HUES6 (cell line): ENCODE results near the gene ASL.
"Not testable (repeated sequence)": the region's sequence is repeated elsewhere in the genome, so short reads cannot be mapped to it uniquely, and the experiment has no call there.

Experiments
- H3K27ac ChIP-seq: 2 replicates; pipeline ENCODE4 v1.7.0; 2013; ENCODE audit warnings: low read depth, mild to moderate bottlenecking, low read length, inconsistent platforms
- H3K27me3 ChIP-seq: 2 replicates; pipeline ENCODE4 v1.6.1; 2013; ENCODE audit warnings: low read length; ENCODE audit not compliant: control insufficient read depth, insufficient read depth
- H3K36me3 ChIP-seq: 2 replicates; pipeline ENCODE4 v1.6.1; 2013; ENCODE audit warnings: low read length; ENCODE audit not compliant: control insufficient read depth, insufficient read depth
- H3K4me1 ChIP-seq: 2 replicates; pipeline ENCODE4 v1.6.1; 2013; ENCODE audit warnings: low read length; ENCODE audit not compliant: control insufficient read depth, insufficient read depth
- H3K4me3 ChIP-seq: 2 replicates; pipeline ENCODE4 v1.5.1; 2013; ENCODE audit warnings: low read depth, low read length
- H3K9ac ChIP-seq: one replicate; pipeline ENCODE4 v1.6.1; 2013; ENCODE audit warnings: mild to moderate bottlenecking, low read length
- H3K9me3 ChIP-seq: 2 replicates; pipeline ENCODE4 v1.6.1; 2013; ENCODE audit warnings: low read depth, low read length; ENCODE audit not compliant: control insufficient read depth, insufficient read depth

Gene ASL

GRCh38 chr7:66102168-66102567, 26.5 kb downstream of the ASL start:
- H3K27ac ChIP-seq, H3K9me3 ChIP-seq, H3K4me3 ChIP-seq, H3K27me3 ChIP-seq, H3K9ac ChIP-seq, H3K4me1 ChIP-seq, H3K36me3 ChIP-seq: not testable (repeated sequence)

GRCh38 chr7:66103994-66104393, 28.4 kb downstream of the ASL start:
- not testable (repeated sequence) for H3K4me3 ChIP-seq, H3K9ac ChIP-seq, H3K9me3 ChIP-seq, H3K27me3 ChIP-seq, H3K36me3 ChIP-seq, H3K4me1 ChIP-seq, H3K27ac ChIP-seq

DNA sequence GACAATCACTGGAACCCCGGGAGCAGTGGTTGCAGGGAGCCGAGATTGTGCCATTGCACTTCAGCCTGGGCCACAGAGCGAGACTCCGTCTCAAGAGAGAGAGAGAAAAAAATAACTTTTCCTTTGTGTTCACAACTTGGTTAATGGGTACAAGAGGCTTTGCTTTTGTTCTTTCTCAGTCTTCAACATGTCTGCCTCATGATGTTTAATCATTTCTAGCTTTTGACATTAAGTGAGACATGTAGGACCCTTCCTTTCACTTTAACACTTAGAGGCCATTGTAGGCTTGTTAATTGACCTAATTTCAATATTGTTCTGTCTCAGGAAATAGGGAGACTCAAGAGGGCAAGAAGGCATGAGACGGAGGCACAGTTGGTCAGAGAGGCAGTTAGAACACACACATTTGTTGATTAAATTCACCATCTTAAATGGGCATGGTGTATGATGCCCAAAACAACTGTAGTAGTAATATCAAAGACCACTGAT, 29.7 kb downstream of the ASL start:
- Histone ChIP-seq H3K27me3 (no peaks in the 10 kb centered on the region), H3K27ac (no peak overlapping the region), H3K9ac (no peak overlapping the region), H3K4me3 (no peak overlapping the region), H3K4me1 (peaks cover 5% of the 10 kb centered on the region; the same call in 1 of the 2 replicates), H3K36me3 (no peaks in the 10 kb centered on the region), H3K9me3 (no peaks in the 10 kb centered on the region)

- H3K4me1 ChIP-seq = peaks cover 10% of the 10 kb centered on the region; the same call in 1 of the 2 replicates
- not testable (repeated sequence) for H3K27ac ChIP-seq, H3K27me3 ChIP-seq, H3K9ac ChIP-seq, H3K4me3 ChIP-seq, H3K36me3 ChIP-seq, H3K9me3 ChIP-seq
Observed at GRCh38 chr7:66108410-66108809, 32.8 kb downstream of the ASL start.

GRCh38 chr7:66110856-66111255, 35.2 kb downstream of the ASL start:
- Histone ChIP-seq H3K27me3 (no peaks in the 10 kb centered on the region), H3K9me3 (no peaks in the 10 kb centered on the region), H3K4me3 (no peak overlapping the region), H3K9ac (no peak overlapping the region), H3K27ac (no peak overlapping the region), H3K36me3 (no peaks in the 10 kb centered on the region), H3K4me1 (0 out of 2 replicates have a peak, but pooled peaks cover 5% of the 10 kb centered on the region)

DNA sequence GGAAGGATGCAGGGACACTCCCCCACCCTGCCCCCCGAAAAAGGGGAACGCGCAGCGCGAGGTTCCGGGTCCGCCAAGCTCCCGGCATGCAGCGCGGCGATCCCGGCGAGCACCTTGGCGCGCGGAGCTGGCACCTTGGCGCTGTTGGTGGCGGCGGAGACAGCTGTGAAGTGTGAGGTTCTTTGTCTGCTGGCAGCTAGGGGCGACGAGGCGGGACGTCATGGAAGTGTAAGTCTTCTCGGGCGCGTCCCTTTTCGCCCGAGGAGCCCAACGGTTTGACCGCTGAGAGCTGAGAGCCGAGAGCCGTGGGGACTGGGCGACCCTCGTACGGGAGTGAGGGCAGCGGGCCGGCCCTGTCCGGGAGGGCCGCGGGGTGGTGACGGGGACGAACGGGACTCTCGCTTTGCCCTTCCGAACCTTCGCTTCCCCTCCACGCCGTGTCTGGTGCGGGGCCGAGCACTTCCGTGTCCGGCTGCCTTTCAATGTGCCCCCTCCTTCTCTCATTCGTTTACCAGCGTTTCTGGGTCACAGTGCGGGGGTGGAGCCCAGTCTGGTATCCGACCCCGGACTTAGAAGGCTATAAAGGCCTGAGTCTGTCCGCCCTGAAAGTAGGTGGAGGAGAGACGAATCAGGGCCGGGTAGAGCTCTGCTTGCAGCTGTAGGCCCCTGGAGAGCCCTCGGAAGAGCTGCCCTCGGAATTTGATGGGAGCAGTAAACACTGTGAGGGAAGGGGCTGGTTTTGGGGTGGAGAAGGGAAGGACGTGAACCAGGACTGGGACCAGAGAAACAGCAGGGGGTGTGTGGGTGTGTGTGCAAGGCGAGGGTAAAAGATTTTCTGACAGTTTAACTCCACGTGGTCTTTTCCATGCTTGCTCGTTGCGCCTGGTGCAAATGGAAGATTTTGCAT, 39.4 kb downstream of the ASL start, which contains the start of gene CRCP:
Gene CRCP (plus strand): TSS at position 105 of the 907 bp plus-strand sequence. CDS start 116 bp downstream, at position 221.
- Histone ChIP-seq H3K9ac (peak within 1 kb of the TSS; percentile 98), H3K9me3 (no peaks in the 10 kb centered on the region), H3K4me1 (peaks cover 11% of the 10 kb centered on the region; the same call in 1 of the 2 replicates), H3K4me3 (peak within 1 kb of the TSS; percentile 95), H3K27ac (peak within 1 kb of the TSS; percentile 93), H3K36me3 (peaks cover 5% of the 10 kb centered on the region; the same call in 1 of the 2 replicates), H3K27me3 (no peaks in the 10 kb centered on the region)

- H3K9ac ChIP-seq, H3K4me3 ChIP-seq, H3K4me1 ChIP-seq, H3K27ac ChIP-seq, H3K27me3 ChIP-seq, H3K36me3 ChIP-seq, H3K9me3 ChIP-seq: not testable (repeated sequence)
Observed at GRCh38 chr7:66116680-66117420, 41.2 kb downstream of the ASL start.

DNA sequence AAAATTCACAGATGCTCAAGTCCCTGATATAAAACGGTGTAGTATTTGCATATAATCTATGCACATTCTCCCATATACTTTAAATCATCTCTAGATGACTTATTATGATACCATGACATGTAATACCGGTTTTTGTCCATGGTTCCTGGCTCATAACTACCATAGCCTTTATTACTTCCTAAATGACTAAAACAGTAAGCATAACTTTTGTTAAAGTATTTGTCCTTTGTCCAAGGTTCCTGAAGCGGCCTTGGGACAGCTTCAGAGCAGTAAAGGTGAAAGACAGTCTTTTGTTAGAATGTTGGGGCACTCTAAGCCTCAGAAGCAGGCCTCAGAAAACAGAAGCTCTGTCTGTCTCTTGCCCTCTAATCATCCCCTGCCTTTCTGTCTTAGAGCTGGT, 43.0 kb downstream of the ASL start:
- no peak overlapping the region for H3K4me3 ChIP-seq
- H3K27ac ChIP-seq = no peak overlapping the region
- no peak overlapping the region for H3K9ac ChIP-seq
- no peaks in the 10 kb centered on the region for H3K27me3 ChIP-seq
- H3K9me3 ChIP-seq = no peaks in the 10 kb centered on the region
- H3K36me3 ChIP-seq = peaks cover 5% of the 10 kb centered on the region; the same call in 1 of the 2 replicates
- H3K4me1 ChIP-seq = peaks cover 6% of the 10 kb centered on the region; the same call in 1 of the 2 replicates

GRCh38 chr7:66119245-66119850, 43.7 kb downstream of the ASL start:
- peaks cover 6% of the 10 kb centered on the region; the same call in 1 of the 2 replicates for H3K4me1 ChIP-seq
- no peaks in the 10 kb centered on the region for H3K9me3 ChIP-seq
- H3K9ac ChIP-seq = no peak overlapping the region
- no peaks in the 10 kb centered on the region for H3K27me3 ChIP-seq
- peaks cover 5% of the 10 kb centered on the region; the same call in 1 of the 2 replicates for H3K36me3 ChIP-seq
- no peak overlapping the region for H3K27ac ChIP-seq
- no peak overlapping the region for H3K4me3 ChIP-seq

- H3K27me3 ChIP-seq = no peaks in the 10 kb centered on the region
- peaks cover 5% of the 10 kb centered on the region; the same call in 1 of the 2 replicates for H3K36me3 ChIP-seq
- H3K4me1 ChIP-seq = peaks cover 6% of the 10 kb centered on the region; the same call in 1 of the 2 replicates
- no peak overlapping the region for H3K27ac ChIP-seq
- no peak overlapping the region for H3K4me3 ChIP-seq
- no peaks in the 10 kb centered on the region for H3K9me3 ChIP-seq
- H3K9ac ChIP-seq = no peak overlapping the region
Observed at GRCh38 chr7:66123175-66123528, 47.5 kb downstream of the ASL start.

GRCh38 chr7:66124569-66124861, 48.9 kb downstream of the ASL start:
- H3K27ac ChIP-seq = not testable (repeated sequence)

More at GRCh38 chr7:66124569-66124861, 48.9 kb downstream of the ASL start:
- H3K9ac ChIP-seq, H3K9me3 ChIP-seq, H3K36me3 ChIP-seq, H3K4me3 ChIP-seq, H3K27me3 ChIP-seq, H3K4me1 ChIP-seq: not testable (repeated sequence)
